WTC11 (cell line): ENCODE measurements around the gene NAV2. TPM values are rescaled to one million over a fixed set of nuclear protein-coding genes. Genes with fewer than 3 reads are reported as not detected.

Experiments used
- ATAC-seq: fragments of 200-7000 bp; cut with Tn5 transposase; 2 replicates; pipeline ENCODE4 v1.10.0; 2021; ENCODE audit warnings: mild to moderate bottlenecking, moderate library complexity
- CTCF ChIA-PET: fragments of 300-600 bp; sonication (Branson Sonifier 250); formaldehyde crosslinking; loops from one replicate; lab custom pipeline; 2021; ENCODE audit warnings: antibody characterized with exemption; lab: Charles Lee
- POLR2A ChIA-PET: fragments of 350-600 bp; sonication (Branson Sonifier 250); formaldehyde crosslinking; loops from one replicate; lab custom pipeline; 2021; ENCODE audit warnings: antibody characterized with exemption; lab: Charles Lee
- DNase-seq: peaks from one replicate; pipeline ENCODE4 v3.0.0; 2021; ENCODE audit warnings: low spot score
- H3K27ac Mint-ChIP-seq: 2 replicates; pipeline ENCODE4 v1.8.0; 2021; ENCODE audit warnings: mixed read lengths
- H3K27me3 Mint-ChIP-seq: 2 replicates; pipeline ENCODE4 v1.8.0; 2021; ENCODE audit warnings: low read depth, mild to moderate bottlenecking, moderate library complexity, mixed read lengths
- H3K36me3 Mint-ChIP-seq: 2 replicates; pipeline ENCODE4 v1.8.0; 2021; ENCODE audit warnings: mixed read lengths
- H3K4me1 Mint-ChIP-seq: 2 replicates; pipeline ENCODE4 v1.8.0; 2022; ENCODE audit warnings: mixed read lengths
- H3K4me3 Mint-ChIP-seq: 2 replicates; pipeline ENCODE4 v1.8.0; 2021; ENCODE audit warnings: mild to moderate bottlenecking, moderate library complexity, mixed read lengths
- H3K9me3 Mint-ChIP-seq: 2 replicates; pipeline ENCODE4 v1.8.0; 2021; ENCODE audit warnings: mixed read lengths
- AR ChIP-seq: fragments of 250-450 bp; sonication (Bioruptor Pico); IDR thresholded peaks from 2 replicates; pipeline ENCODE4 v1.9.0; 2021; ENCODE audit warnings: mild to moderate bottlenecking
- ATF2 ChIP-seq: sonication (generic); formaldehyde crosslinking; IDR thresholded peaks from 2 replicates; pipeline ENCODE4 v1.8.1; 2022; ENCODE audit warnings: low read depth, missing genetic modification reagents, borderline replicate concordance
- CBFB ChIP-seq: sonication (generic); formaldehyde crosslinking; IDR thresholded peaks from 2 replicates; pipeline ENCODE4 v1.8.1; 2022; ENCODE audit warnings: mild to moderate bottlenecking, low read depth, missing genetic modification reagents
- ETV6 ChIP-seq: sonication (generic); formaldehyde crosslinking; IDR thresholded peaks from 2 replicates; pipeline ENCODE4 v1.8.1; 2022; ENCODE audit warnings: mild to moderate bottlenecking, missing genetic modification reagents
- GTF2I ChIP-seq: fragments of 250-450 bp; sonication (Bioruptor Pico); conservative IDR thresholded peaks from 2 replicates; pipeline ENCODE4 v1.4.0; 2021; ENCODE audit warnings: mild to moderate bottlenecking
- HMGXB4 ChIP-seq: sonication (generic); formaldehyde crosslinking; IDR thresholded peaks from 2 replicates; pipeline ENCODE4 v1.8.1; 2023; ENCODE audit warnings: mild to moderate bottlenecking, moderate library complexity, missing genetic modification reagents
- MYBL2 ChIP-seq: sonication (generic); formaldehyde crosslinking; IDR thresholded peaks from 2 replicates; pipeline ENCODE4 v1.8.1; 2023; ENCODE audit warnings: mild to moderate bottlenecking, moderate library complexity, missing genetic modification reagents
- TCF7 ChIP-seq: sonication (generic); formaldehyde crosslinking; IDR thresholded peaks from 2 replicates; pipeline ENCODE4 v1.8.0; 2022; ENCODE audit warnings: mild to moderate bottlenecking, low read depth, missing genetic modification reagents, moderate library complexity
- TEAD4 ChIP-seq: sonication (generic); formaldehyde crosslinking; IDR thresholded peaks from 2 replicates; pipeline ENCODE4 v1.8.0; 2022; ENCODE audit warnings: mild to moderate bottlenecking, missing genetic modification reagents
- USF1 ChIP-seq: sonication (generic); formaldehyde crosslinking; IDR thresholded peaks from 2 replicates; pipeline ENCODE4 v1.8.0; 2022; ENCODE audit warnings: mild to moderate bottlenecking, missing genetic modification reagents
- ZNF281 ChIP-seq: sonication (generic); formaldehyde crosslinking; IDR thresholded peaks from 2 replicates; pipeline ENCODE4 v1.8.0; 2023; ENCODE audit warnings: mild to moderate bottlenecking, missing genetic modification reagents
- ZNF317 ChIP-seq: sonication (generic); formaldehyde crosslinking; IDR thresholded peaks from 2 replicates; pipeline ENCODE4 v1.8.1; 2023; ENCODE audit warnings: low read depth, mild to moderate bottlenecking, moderate library complexity, missing genetic modification reagents, borderline replicate concordance
- ZNF532 ChIP-seq: fragments of 250-450 bp; sonication (Bioruptor Pico); IDR thresholded peaks from 2 replicates; pipeline ENCODE4 v1.9.0; 2021; ENCODE audit warnings: mild to moderate bottlenecking, borderline replicate concordance
- ZNF671 ChIP-seq: fragments of 250-450 bp; sonication (Bioruptor Pico); IDR thresholded peaks from 2 replicates; pipeline ENCODE4 v1.8.0; 2021; ENCODE audit warnings: mild to moderate bottlenecking
- ZSCAN18 ChIP-seq: fragments of 250-450 bp; sonication (Bioruptor Pico); IDR thresholded peaks from 2 replicates; pipeline ENCODE4 v2.1.2; 2022; ENCODE audit warnings: mild to moderate bottlenecking, moderate library complexity
- total RNA-seq: library from RNA; stranded (reverse); gene quantifications from 3 replicates; pipeline ENCODE4 v1.2.3, GENCODE V29; 2021

NAV2 gene
- total RNA-seq, 1 experiment from 2014 or later = 42.8 TPM

GRCh38 chr11:19718051-19718450 is 5.4 kb downstream of the NAV2 start:
- H3K36me3 Mint-ChIP-seq = no peaks in the 10 kb centered on the region
- H3K27me3 Mint-ChIP-seq = peaks cover 38% of the 10 kb centered on the region
- H3K9me3 Mint-ChIP-seq = no peaks in the 10 kb centered on the region
- no peak overlapping the region for H3K27ac Mint-ChIP-seq
- no peak overlapping the region for H3K4me3 Mint-ChIP-seq
- ChIA-PET CTCF (interaction anchor here (0.6 to 1.5 kb wide), 4 partner anchors 24 to 160 kb away, joined by 3 to 5 read pairs (median 4); no protein-coding TSS in a partner anchor), POLR2A (no interaction called here)
- DNase-seq = no peak
- H3K4me1 Mint-ChIP-seq = peaks cover 12% of the 10 kb centered on the region
- TF ChIP-seq GTF2I (CRISPR knock-in tag) = no peak
- no peak for TF ChIP-seq AR (CRISPR knock-in tag)
- no peak for ATAC-seq

GRCh38 chr11:19718951-19719350 is 6.3 kb downstream of the NAV2 start:
- Mint-ChIP-seq H3K4me3 (no peak overlapping the region), H3K9me3 (no peaks in the 10 kb centered on the region), H3K27me3 (peaks cover 29% of the 10 kb centered on the region), H3K36me3 (no peaks in the 10 kb centered on the region), H3K4me1 (peaks cover 7% of the 10 kb centered on the region), H3K27ac (no peak overlapping the region)
- TF ChIP-seq ZSCAN18 (CRISPR knock-in tag) = no peak
- TF ChIP-seq ZNF317 (CRISPR knock-in tag) = no peak
- TF ChIP-seq ETV6 = no peak
- TF ChIP-seq CBFB (CRISPR knock-in tag) = no peak
- no peak for TF ChIP-seq MYBL2
- no peak for TF ChIP-seq ZNF671 (CRISPR knock-in tag)
- TF ChIP-seq TCF7 (CRISPR knock-in tag) = no peak
- ATAC-seq (no peak), DNase-seq (no peak)
- ChIA-PET CTCF (no interaction called here), POLR2A (no interaction called here)

- H3K4me1 Mint-ChIP-seq = no peaks in the 10 kb centered on the region
- H3K9me3 Mint-ChIP-seq = no peaks in the 10 kb centered on the region
- H3K27me3 Mint-ChIP-seq = peaks cover 19% of the 10 kb centered on the region
- CTCF ChIA-PET = interaction anchor here (1.4 kb wide), 1 partner anchor 23 kb away, joined by 3 read pairs; no protein-coding TSS in a partner anchor
- POLR2A ChIA-PET = no interaction called here
- H3K27ac Mint-ChIP-seq = no peak overlapping the region
- H3K4me3 Mint-ChIP-seq = no peak overlapping the region
- DNase-seq = no peak
- ATAC-seq = no peak
- H3K36me3 Mint-ChIP-seq = no peaks in the 10 kb centered on the region
- TF ChIP-seq ZNF281 (CRISPR knock-in tag) = no peak
- no peak for TF ChIP-seq TEAD4 (CRISPR knock-in tag)
- TF ChIP-seq USF1 (CRISPR knock-in tag) = no peak
- TF ChIP-seq ATF2 = no peak
- no peak for TF ChIP-seq CBFB (CRISPR knock-in tag)
- no peak for TF ChIP-seq HMGXB4 (CRISPR knock-in tag)
- TF ChIP-seq ZNF532 (CRISPR knock-in tag) = no peak
These were observed 7.3 kb downstream of the NAV2 start for GRCh38 chr11:19719960-19720359.
